BLaER1 (cell line): ENCODE results near the gene COL16A1.
A peak's percentile ranks its signal among the peaks of the same experiment; 100 is the strongest.

Experiments
- H3K27ac ChIP-seq: shearing (Covaris generic); formaldehyde crosslinking; 2 replicates; pipeline ENCODE4 v1.8.1; 2022
- H3K27me3 ChIP-seq: shearing (Covaris generic); formaldehyde crosslinking; 2 replicates; pipeline ENCODE4 v1.8.1; 2022
- H3K36me3 ChIP-seq: shearing (Covaris generic); formaldehyde crosslinking; 2 replicates; pipeline ENCODE4 v1.8.1; 2022
- H3K4me1 ChIP-seq: shearing (Covaris generic); formaldehyde crosslinking; 2 replicates; pipeline ENCODE4 v1.8.1; 2022
- H3K4me2 ChIP-seq: shearing (Covaris generic); formaldehyde crosslinking; 2 replicates; pipeline ENCODE4 v1.8.1; 2022
- H3K4me3 ChIP-seq: shearing (Covaris generic); formaldehyde crosslinking; 2 replicates; pipeline ENCODE4 v1.8.1; 2022
- H3K9ac ChIP-seq: shearing (Covaris generic); formaldehyde crosslinking; 2 replicates; pipeline ENCODE4 v1.8.1; 2022
- H3K9me3 ChIP-seq: shearing (Covaris generic); formaldehyde crosslinking; 2 replicates; pipeline ENCODE4 v1.8.1; 2022
- H4K20me1 ChIP-seq: shearing (Covaris generic); formaldehyde crosslinking; 2 replicates; pipeline ENCODE4 v1.8.1; 2022
- Cebpa-rat ChIP-seq: shearing (Covaris generic); IDR thresholded peaks from 2 replicates; pipeline ENCODE4 v1.8.1; 2022

Gene COL16A1

DNA sequence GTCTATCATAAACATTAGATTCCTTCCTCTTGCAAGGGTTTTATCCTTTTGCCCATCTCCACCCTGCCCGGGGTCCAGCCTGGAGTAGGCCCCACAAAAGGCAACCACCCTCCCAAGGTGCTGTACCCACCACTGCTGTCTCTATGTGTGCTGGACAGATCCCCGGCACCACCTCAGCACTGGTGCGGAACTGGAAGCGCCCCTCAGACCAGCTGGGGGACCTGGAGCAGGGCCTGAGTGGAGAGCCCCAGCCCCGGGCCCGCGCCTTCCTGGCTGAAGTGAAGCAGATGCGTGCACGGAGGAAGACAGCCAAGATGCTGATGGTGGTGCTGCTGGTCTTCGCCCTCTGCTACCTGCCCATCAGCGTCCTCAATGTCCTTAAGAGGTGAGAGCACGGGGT is 80.5 kb downstream of the COL16A1 start:
- H3K4me1 ChIP-seq = peaks cover 47% of the 10 kb centered on the region
- no peak for TF ChIP-seq Cebpa-rat
- H3K9me3 ChIP-seq = no peaks in the 10 kb centered on the region
- H4K20me1 ChIP-seq = no peaks in the 10 kb centered on the region
- H3K27ac ChIP-seq = 0 out of 2 replicates have a peak overlapping the region, but pooled peaks have one; percentile 0
- peaks cover 16% of the 10 kb centered on the region for H3K36me3 ChIP-seq
- no peak overlapping the region for H3K4me3 ChIP-seq
- H3K27me3 ChIP-seq = no peaks in the 10 kb centered on the region
- no peak overlapping the region for H3K9ac ChIP-seq
- H3K4me2 ChIP-seq = peak overlapping the region; percentile 41

DNA sequence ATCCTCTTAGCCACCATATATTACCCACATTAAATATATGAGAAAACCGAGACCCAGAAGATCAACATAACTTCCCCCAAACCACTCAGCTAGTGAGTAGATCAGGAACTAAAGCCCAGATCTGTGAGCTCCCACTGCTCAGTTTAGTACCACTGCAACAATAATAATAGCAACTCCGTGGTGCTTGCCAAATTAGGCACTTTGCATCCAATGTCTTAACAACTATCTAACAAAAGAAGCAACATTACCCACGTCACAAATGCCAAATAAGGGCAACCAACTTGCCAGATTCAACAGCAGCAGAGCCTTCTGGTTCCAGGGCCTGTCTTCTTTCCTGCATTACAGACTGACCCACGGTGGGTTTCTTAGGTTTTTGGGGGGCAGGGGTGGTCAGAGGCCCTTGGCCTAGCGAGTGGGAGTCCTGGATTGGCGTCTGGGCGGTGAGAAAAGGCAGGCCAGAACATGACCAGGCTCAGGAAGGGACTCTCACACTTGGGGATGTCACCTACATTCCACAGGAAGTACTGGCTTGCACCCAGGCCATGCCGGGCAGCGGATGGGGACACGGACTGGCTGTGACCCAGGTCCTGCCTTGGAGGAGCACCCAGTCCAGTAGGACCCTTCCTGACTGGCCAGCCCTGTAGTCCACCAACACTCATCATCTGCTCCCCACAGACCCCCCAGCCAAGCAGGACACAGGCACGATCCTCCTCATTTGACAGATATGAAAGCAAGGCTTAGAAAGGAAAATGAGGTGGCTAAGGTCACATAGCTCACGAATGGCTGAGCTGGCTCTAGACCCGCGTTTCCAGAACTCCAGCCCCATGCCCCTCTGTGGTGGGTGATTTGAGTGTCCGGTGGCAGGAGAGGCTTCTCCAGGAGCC is 81.7 kb downstream of the COL16A1 start:
- Histone ChIP-seq H3K9me3 (no peaks in the 10 kb centered on the region), H3K4me2 (no peak overlapping the region), H3K4me1 (peaks cover 48% of the 10 kb centered on the region), H3K9ac (no peak overlapping the region), H3K27ac (no peak overlapping the region), H3K27me3 (peaks cover 2% of the 10 kb centered on the region; the same call in 1 of the 2 replicates), H3K4me3 (no peak overlapping the region), H4K20me1 (no peaks in the 10 kb centered on the region), H3K36me3 (0 out of 2 replicates have a peak, but pooled peaks cover 5% of the 10 kb centered on the region)
- no peak for TF ChIP-seq Cebpa-rat

DNA sequence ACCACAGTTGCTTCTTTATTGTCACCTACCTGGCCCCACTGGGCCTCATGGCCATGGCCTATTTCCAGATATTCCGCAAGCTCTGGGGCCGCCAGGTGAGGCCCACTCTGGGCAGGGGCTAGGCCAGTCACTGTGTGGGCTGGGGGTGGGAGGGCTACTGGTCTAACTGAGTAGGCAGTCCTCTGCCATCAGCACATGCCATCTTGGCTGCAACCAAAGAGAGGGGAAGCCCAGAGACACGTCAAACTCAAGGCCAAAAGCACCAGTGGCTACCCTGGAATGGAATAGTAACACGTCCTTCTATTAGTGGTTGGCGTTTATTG is 82.4 kb downstream of the COL16A1 start:
- Histone ChIP-seq H3K9me3 (no peaks in the 10 kb centered on the region), H3K27me3 (peaks cover 8% of the 10 kb centered on the region; the same call in 1 of the 2 replicates), H3K27ac (no peak overlapping the region), H3K4me2 (no peak overlapping the region), H3K4me1 (peaks cover 50% of the 10 kb centered on the region), H3K36me3 (no peaks in the 10 kb centered on the region), H3K4me3 (no peak overlapping the region), H3K9ac (no peak overlapping the region), H4K20me1 (no peaks in the 10 kb centered on the region)
- TF ChIP-seq Cebpa-rat = no peak

DNA sequence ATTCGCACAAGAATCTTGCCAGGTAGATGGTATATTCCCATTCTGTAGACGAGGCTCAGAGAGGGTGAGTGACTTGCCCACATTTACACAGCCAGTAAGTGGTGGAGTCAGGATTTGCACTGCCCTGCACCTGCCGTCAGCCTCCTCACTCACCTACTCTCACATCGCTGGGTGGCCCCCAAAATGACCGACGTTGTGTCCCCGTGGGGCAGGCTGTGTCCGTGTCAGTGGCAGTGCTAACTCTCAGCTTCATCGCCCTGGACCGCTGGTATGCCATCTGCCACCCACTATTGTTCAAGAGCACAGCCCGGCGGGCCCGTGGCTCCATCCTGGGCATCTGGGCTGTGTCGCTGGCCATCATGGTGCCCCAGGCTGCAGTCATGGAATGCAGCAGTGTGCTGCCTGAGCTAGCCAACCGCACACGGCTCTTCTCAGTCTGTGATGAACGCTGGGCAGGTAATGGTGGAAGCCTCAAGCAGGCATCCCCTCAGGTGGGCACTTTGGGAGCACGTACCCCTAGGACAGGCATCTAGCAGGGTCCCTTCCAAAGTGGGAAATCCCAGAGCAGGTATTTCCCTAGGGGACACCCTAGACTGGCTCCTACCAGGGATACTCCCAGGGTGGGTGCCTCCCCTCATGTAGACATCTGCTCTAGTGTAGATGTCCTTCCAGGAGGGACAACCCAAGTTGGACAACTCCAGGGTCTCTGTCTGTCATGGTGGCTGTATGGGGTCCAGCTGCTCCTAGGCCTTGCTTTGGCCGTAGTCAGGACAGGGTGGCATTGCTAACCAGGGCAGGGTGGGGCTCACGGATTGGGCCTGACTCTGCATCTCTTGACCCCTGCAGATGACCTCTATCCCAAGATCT is 83.0 kb downstream of the COL16A1 start:
- H3K9ac ChIP-seq = no peak overlapping the region
- H3K9me3 ChIP-seq = no peaks in the 10 kb centered on the region
- peaks cover 54% of the 10 kb centered on the region for H3K4me1 ChIP-seq
- H3K36me3 ChIP-seq = no peaks in the 10 kb centered on the region
- H3K27me3 ChIP-seq = peaks cover 8% of the 10 kb centered on the region; the same call in 1 of the 2 replicates
- H3K4me3 ChIP-seq = no peak overlapping the region
- H3K27ac ChIP-seq = no peak overlapping the region
- H4K20me1 ChIP-seq = no peaks in the 10 kb centered on the region
- no peak overlapping the region for H3K4me2 ChIP-seq
- no peak for TF ChIP-seq Cebpa-rat

DNA sequence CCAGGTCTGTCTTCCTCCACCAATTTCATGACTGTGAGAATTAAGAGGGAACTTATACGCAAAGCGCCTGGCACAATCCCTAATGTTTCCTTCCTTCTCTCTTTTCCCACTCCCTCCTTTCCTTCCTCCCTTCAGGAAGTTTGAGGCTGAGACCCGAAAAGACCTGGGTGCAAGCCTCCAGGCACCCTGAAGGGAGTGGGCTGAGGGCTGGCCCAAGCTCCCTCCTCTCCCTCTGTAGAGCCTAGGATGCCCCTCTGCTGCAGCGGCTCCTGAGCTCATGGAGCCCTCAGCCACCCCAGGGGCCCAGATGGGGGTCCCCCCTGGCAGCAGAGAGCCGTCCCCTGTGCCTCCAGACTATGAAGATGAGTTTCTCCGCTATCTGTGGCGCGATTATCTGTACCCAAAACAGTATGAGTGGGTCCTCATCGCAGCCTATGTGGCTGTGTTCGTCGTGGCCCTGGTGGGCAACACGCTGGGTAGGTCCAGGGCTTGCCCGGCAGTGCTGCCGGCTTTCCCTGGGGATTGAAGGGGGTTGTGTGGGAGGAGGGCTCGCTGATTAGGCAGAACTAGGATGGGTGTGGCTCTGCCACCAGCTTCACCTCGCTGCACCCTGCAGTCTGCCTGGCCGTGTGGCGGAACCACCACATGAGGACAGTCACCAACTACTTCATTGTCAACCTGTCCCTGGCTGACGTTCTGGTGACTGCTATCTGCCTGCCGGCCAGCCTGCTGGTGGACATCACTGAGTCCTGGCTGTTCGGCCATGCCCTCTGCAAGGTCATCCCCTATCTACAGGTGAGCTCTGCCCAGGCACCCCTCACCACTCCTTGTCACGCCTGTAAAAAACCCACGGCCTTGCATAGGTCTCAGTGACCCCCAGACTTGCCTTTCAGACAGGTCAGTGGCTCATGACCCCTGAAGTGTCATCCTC is 84.6 kb downstream of the COL16A1 start:
- Histone ChIP-seq H3K36me3 (no peaks in the 10 kb centered on the region), H3K4me3 (no peak overlapping the region), H3K4me2 (peak overlapping the region; percentile 98), H3K9me3 (no peaks in the 10 kb centered on the region), H3K27me3 (peaks cover 8% of the 10 kb centered on the region; the same call in 1 of the 2 replicates), H3K27ac (peak overlapping the region; percentile 32; the same call in 1 of the 2 replicates), H3K9ac (peak overlapping the region; percentile 31; the same call in 1 of the 2 replicates), H3K4me1 (peaks cover 54% of the 10 kb centered on the region), H4K20me1 (no peaks in the 10 kb centered on the region)
- TF ChIP-seq Cebpa-rat = no peak

DNA sequence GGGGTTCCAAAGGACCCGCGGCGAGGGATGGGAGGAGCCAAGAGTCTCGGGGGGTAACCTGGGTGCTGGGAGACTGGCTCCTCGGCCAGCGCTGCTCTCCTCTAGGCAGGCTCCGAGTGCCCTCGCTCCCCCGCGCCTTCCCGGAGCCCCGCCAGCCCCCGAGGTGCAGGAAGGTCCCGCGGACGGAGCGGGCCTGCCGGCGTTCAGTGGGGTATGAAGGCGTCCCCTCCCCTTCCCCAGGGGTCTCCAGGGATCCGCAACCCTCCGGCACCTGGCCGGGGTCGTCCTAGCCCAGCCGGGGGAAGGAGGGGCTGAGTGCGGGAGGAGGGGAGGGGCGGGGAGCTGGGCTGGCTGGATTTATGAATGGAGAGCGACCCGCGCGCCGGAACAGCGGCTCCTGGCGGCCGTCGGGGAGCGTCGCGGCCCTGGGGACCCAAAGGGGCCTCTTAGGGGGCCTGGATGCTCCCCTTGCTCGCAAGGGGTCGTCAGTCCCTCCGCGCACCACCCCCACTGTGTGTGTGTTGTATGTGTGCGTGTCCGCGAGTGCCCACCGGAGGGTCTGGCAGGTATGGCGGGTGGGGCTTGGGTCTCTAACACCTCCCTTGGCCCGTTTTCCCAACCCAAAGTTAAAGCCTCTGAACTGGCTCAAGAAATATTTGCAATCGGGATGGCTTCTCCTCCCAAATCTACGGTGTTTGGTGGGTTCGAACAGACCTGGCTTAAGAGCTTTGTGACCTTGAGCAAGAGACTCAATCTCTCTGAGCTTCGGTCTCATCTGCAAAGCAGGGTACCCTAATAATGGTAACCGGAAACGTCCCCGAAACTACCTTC is 85.7 kb downstream of the COL16A1 start:
- H3K9me3 ChIP-seq = no peaks in the 10 kb centered on the region
- H3K9ac ChIP-seq = peak overlapping the region; percentile 79
- H3K4me2 ChIP-seq = peak overlapping the region; percentile 98
- peaks cover 55% of the 10 kb centered on the region for H3K4me1 ChIP-seq
- H4K20me1 ChIP-seq = no peaks in the 10 kb centered on the region
- peak overlapping the region; percentile 74 for H3K4me3 ChIP-seq
- no peak for TF ChIP-seq Cebpa-rat
- no peaks in the 10 kb centered on the region for H3K36me3 ChIP-seq
- peak overlapping the region; percentile 81 for H3K27ac ChIP-seq
- peaks cover 8% of the 10 kb centered on the region; the same call in 1 of the 2 replicates for H3K27me3 ChIP-seq

DNA sequence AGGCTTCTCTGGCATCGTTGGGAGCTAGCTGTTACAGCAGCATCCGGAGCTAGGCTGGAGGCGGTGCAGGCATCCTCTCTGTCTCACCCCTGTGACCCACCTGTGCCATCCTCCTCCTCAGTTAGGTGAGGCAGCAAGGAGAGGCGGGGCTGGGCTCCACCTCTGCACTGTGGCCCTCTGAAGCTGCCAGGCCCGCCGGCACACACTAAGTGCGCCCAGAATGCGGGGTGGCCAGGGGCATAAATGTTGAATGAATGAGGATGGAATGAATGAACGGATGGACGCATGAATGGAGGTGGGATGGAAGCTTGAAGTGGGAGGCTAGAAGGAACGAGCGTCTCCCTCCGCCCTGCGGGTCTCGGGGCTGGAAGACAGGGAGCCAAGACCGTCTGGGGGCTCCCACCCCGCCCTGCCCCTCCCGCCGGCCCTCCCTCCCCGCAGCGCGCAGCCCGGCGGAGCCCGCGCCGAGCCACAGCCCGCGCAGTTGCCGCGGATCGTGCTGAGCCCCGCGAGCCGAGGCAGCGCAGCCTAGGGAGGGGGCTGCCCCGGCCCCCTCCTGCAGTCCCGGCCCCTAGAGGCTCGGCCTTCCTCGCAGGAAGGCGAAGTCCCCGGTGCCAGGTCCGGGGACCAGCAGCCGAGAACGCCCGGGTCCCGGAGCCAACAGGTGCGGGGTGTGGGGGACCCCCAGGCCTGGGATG is 86.5 kb downstream of the COL16A1 start, which contains the start of gene HCRTR1:
TSS of gene HCRTR1 (plus strand) at position 472 of the 698 bp plus-strand sequence. CDS start 1,504 bp downstream, outside the sequence.
- Histone ChIP-seq H3K9ac (peak within 1 kb of the TSS; percentile 79), H3K4me3 (peak within 1 kb of the TSS; percentile 74)

DNA sequence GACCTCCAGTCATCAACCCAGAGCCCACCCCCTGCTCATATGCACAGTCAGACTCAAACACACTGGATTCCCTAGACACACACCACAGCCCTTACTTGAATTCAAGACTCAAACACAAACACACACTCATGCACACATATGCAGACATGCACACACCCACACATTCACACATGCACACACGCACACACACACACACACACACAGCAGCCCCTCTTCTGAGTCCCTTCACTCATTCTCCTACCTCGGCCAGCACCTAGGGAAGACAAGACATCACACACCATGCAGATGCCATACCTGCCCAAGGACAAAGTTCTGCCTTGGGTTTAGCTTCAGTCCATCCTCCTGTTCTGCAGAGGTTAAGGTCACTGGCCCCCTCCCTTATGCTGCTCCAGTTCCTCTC is 87.9 kb downstream of the COL16A1 start:
- H3K27ac ChIP-seq = no peak overlapping the region
- H3K9me3 ChIP-seq = no peaks in the 10 kb centered on the region
- peaks cover 55% of the 10 kb centered on the region for H3K4me1 ChIP-seq
- peak overlapping the region; percentile 98; the same call in 1 of the 2 replicates for H3K4me2 ChIP-seq
- H3K9ac ChIP-seq = no peak overlapping the region
- no peak overlapping the region for H3K4me3 ChIP-seq
- TF ChIP-seq Cebpa-rat = no peak
- H3K36me3 ChIP-seq = no peaks in the 10 kb centered on the region
- peaks cover 8% of the 10 kb centered on the region; the same call in 1 of the 2 replicates for H3K27me3 ChIP-seq
- H4K20me1 ChIP-seq = no peaks in the 10 kb centered on the region

More for the DNA sequence above, 86.5 kb downstream of the COL16A1 start, which contains the start of gene HCRTR1:
- TF ChIP-seq Cebpa-rat = no peak
- Histone ChIP-seq H3K4me2 (peak within 1 kb of the TSS; percentile 98), H4K20me1 (no peaks in the 10 kb centered on the region), H3K27ac (peak within 1 kb of the TSS; percentile 81), H3K9me3 (no peaks in the 10 kb centered on the region), H3K27me3 (peaks cover 8% of the 10 kb centered on the region; the same call in 1 of the 2 replicates), H3K4me1 (peaks cover 55% of the 10 kb centered on the region), H3K36me3 (no peaks in the 10 kb centered on the region)
